Colonic mucosa (tissue), 4 donors: Measurements from ENCODE around the gene SEPTIN5. TPM values are rescaled to one million over a fixed set of nuclear protein-coding genes. Genes with fewer than 3 reads are reported as not detected.

Source experiments
- DNase-seq: peaks from one replicate; pipeline ENCODE4 v3.0.0-alpha.2; 2020
- H3K27ac ChIP-seq: fragments of 200-600 bp; one replicate; pipeline ENCODE4 v1.8.0; 2021
- H3K27me3 ChIP-seq: fragments of 200-600 bp; one replicate; pipeline ENCODE4 v1.8.0; 2021
- H3K36me3 ChIP-seq: fragments of 200-600 bp; one replicate; pipeline ENCODE4 v1.8.0; 2021
- H3K4me1 ChIP-seq: fragments of 200-600 bp; one replicate; pipeline ENCODE4 v1.8.0; 2021; ENCODE audit warnings: mild to moderate bottlenecking
- H3K4me3 ChIP-seq: fragments of 200-600 bp; one replicate; pipeline ENCODE4 v1.8.0; 2021
- H3K9ac ChIP-seq, 2 donors: one replicate each; pipeline ENCODE4 v1.7.0; 2013; ENCODE audit warnings: control low read depth in 2 of 2, low read depth in 2 of 2, low read length in 2 of 2
- H3K9me3 ChIP-seq: fragments of 200-600 bp; one replicate; pipeline ENCODE4 v1.8.0; 2021
- CTCF ChIP-seq: fragments of 200-600 bp; IDR thresholded peaks from one replicate; pipeline ENCODE4 v1.8.0; 2022; ENCODE audit warnings: antibody characterized with exemption, mild to moderate bottlenecking
- intact Hi-C: fragments of 100-400 bp; cut with DNase I; formaldehyde crosslinking; loops from one replicate; pipeline ENCODE4 v1.14.1; 2022
- total RNA-seq, 2 donors: library from RNA; stranded (reverse); fragmentation: NEBNext Ultra II Directional in 1 of 2; extraction: Animal tissue kit (Norgen Biotek cat#: 25700) in 1 of 2; gene quantifications; one replicate each; pipeline ENCODE4 v1.2.1, GENCODE V29; 2021
- donor health status: healthy.
- donor health status: DM: no; HTN: no; CAD: no.
- donor health status: DM: no; HTN: no; CAD: no.

Gene SEPTIN5
- total RNA-seq, 2 donors from 2014 or later: 2.2 to 2.5 TPM

- Histone ChIP-seq H3K4me1 (no peaks in the 10 kb centered on the region), H3K27me3 (no peaks in the 10 kb centered on the region), H3K27ac (no peak overlapping the region), H3K9ac (no peak overlapping the region), H3K4me3 (no peak overlapping the region), H3K9me3 (no peaks in the 10 kb centered on the region), H3K36me3 (no peaks in the 10 kb centered on the region)
- no peak for DNase-seq
- intact Hi-C loops: no loop called here
- no peak for TF ChIP-seq CTCF
Observed at GRCh38 chr22:19700790-19701419, 13.4 kb upstream of the SEPTIN5 start.

- intact Hi-C loops: no loop called here
- TF ChIP-seq CTCF: no peak
- no peak for DNase-seq
Observed at GRCh38 chr22:19701420-19702145, 12.7 kb upstream of the SEPTIN5 start.

GRCh38 chr22:19703869-19704268, 10.4 kb upstream of the SEPTIN5 start:
- intact Hi-C loops: no loop called here
- Histone ChIP-seq H3K9ac (no peak overlapping the region), H3K9me3 (no peaks in the 10 kb centered on the region), H3K27me3 (no peaks in the 10 kb centered on the region), H3K27ac (no peak overlapping the region), H3K4me3 (no peak overlapping the region), H3K4me1 (no peaks in the 10 kb centered on the region), H3K36me3 (no peaks in the 10 kb centered on the region)
- no peak for TF ChIP-seq CTCF
- DNase-seq: no peak

More at GRCh38 chr22:19701420-19702145, 12.7 kb upstream of the SEPTIN5 start:
- H3K9me3 ChIP-seq: no peaks in the 10 kb centered on the region
- H3K4me1 ChIP-seq: no peaks in the 10 kb centered on the region
- no peaks in the 10 kb centered on the region for H3K36me3 ChIP-seq
- H3K4me3 ChIP-seq: no peak overlapping the region
- no peaks in the 10 kb centered on the region for H3K27me3 ChIP-seq
- no peak overlapping the region for H3K27ac ChIP-seq
- no peak overlapping the region for H3K9ac ChIP-seq

- Histone ChIP-seq H3K27me3 (no peaks in the 10 kb centered on the region), H3K36me3 (no peaks in the 10 kb centered on the region), H3K9ac (no peak overlapping the region), H3K9me3 (no peaks in the 10 kb centered on the region), H3K4me1 (no peaks in the 10 kb centered on the region), H3K27ac (no peak overlapping the region), H3K4me3 (no peak overlapping the region)
- no peak for TF ChIP-seq CTCF
- no peak for DNase-seq
- intact Hi-C loops: no loop called here
Observed at GRCh38 chr22:19704355-19705015, 9.8 kb upstream of the SEPTIN5 start.

- intact Hi-C loops: no loop called here
- no peak for DNase-seq
- no peak overlapping the region for H3K4me3 ChIP-seq
Observed at GRCh38 chr22:19705181-19705934, 8.9 kb upstream of the SEPTIN5 start.

More at GRCh38 chr22:19705181-19705934, 8.9 kb upstream of the SEPTIN5 start:
- H3K9ac ChIP-seq: no peak overlapping the region
- H3K4me1 ChIP-seq: no peaks in the 10 kb centered on the region
- H3K27me3 ChIP-seq: no peaks in the 10 kb centered on the region
- no peak for TF ChIP-seq CTCF
- H3K27ac ChIP-seq: no peak overlapping the region
- no peaks in the 10 kb centered on the region for H3K36me3 ChIP-seq
- H3K9me3 ChIP-seq: no peaks in the 10 kb centered on the region
